Smooth muscle cell (in vitro differentiated cells): ENCODE measurements around the gene LRRC26. TPM values are rescaled to one million over a fixed set of nuclear protein-coding genes. Genes with fewer than 3 reads are reported as not detected.
A peak's percentile ranks its signal among the peaks of the same experiment; 100 is the strongest.

Experiments used
- DNase-seq: peaks from one replicate; lab custom pipeline; 2025; ENCODE audit not compliant: unreplicated experiment; lab: John Stamatoyannopoulos, UW
- H2AFZ ChIP-seq: fragments of 200-600 bp; sonication (generic); 2 replicates; pipeline ENCODE4 v1.6.0; 2016; ENCODE audit warnings: antibody characterized with exemption, low read depth, mild to moderate bottlenecking
- H3F3A ChIP-seq: fragments of 200-600 bp; sonication (generic); 2 replicates; pipeline ENCODE4 v1.6.0; 2017; ENCODE audit warnings: antibody characterized with exemption, low read depth
- H3K27ac ChIP-seq: fragments of 200-600 bp; sonication (generic); 2 replicates; pipeline ENCODE4 v1.5.1; 2016; ENCODE audit warnings: low read depth, mild to moderate bottlenecking
- H3K27me3 ChIP-seq: fragments of 200-600 bp; sonication (generic); 2 replicates; pipeline ENCODE4 v1.6.1; 2016; ENCODE audit warnings: low read depth, mild to moderate bottlenecking
- H3K36me3 ChIP-seq: fragments of 200-600 bp; sonication (generic); 2 replicates; pipeline ENCODE4 v1.5.1; 2016; ENCODE audit warnings: low read depth
- H3K4me1 ChIP-seq: fragments of 200-600 bp; sonication (generic); 2 replicates; pipeline ENCODE4 v1.5.1; 2016; ENCODE audit warnings: low read depth
- H3K4me2 ChIP-seq: fragments of 200-600 bp; sonication (generic); 2 replicates; pipeline ENCODE4 v1.6.0; 2016; ENCODE audit warnings: mild to moderate bottlenecking
- H3K4me3 ChIP-seq: fragments of 200-600 bp; sonication (generic); 2 replicates; pipeline ENCODE4 v1.5.1; 2016; ENCODE audit warnings: mild to moderate bottlenecking
- H3K79me2 ChIP-seq: fragments of 200-600 bp; sonication (generic); 2 replicates; pipeline ENCODE4 v1.6.0; 2016; ENCODE audit warnings: low read depth, mild to moderate bottlenecking
- H3K9ac ChIP-seq: fragments of 200-600 bp; sonication (generic); 2 replicates; pipeline ENCODE4 v1.6.0; 2016; ENCODE audit warnings: low read depth
- H3K9me3 ChIP-seq: fragments of 200-600 bp; sonication (generic); replicated peaks from 2 replicates; pipeline ENCODE4 v1.5.1; 2016; ENCODE audit warnings: low read depth
- H4K20me1 ChIP-seq: fragments of 200-600 bp; sonication (generic); 2 replicates; pipeline ENCODE4 v1.6.0; 2016; ENCODE audit warnings: low read depth
- CTCF ChIP-seq: fragments of 200-600 bp; sonication (generic); IDR thresholded peaks from 2 replicates; pipeline ENCODE4 v1.5.1; 2017; ENCODE audit warnings: borderline replicate concordance, mild to moderate bottlenecking, antibody characterized with exemption; ENCODE audit not compliant: insufficient read depth, poor library complexity, severe bottlenecking
- WGBS: methylation state at CpG from one replicate; pipeline ENCODE4 v1.1.7; 2016; ENCODE audit warnings: low lambda C conversion rate; 5-methylcytosine and 5-hydroxymethylcytosine counted together
- polyA plus RNA-seq: library from polyadenylated mRNA; unstranded; fragments of >200 nt; fragmentation: Nextera tagmentation; extraction: Ambion mirVana; gene quantifications from 2 replicates; pipeline ENCODE4 v1.2.1, GENCODE V29; 2016
- total RNA-seq: library from RNA; depleted of rRNA; stranded (reverse); fragments of >200 nt; gene quantifications from 2 replicates; pipeline ENCODE4 v1.2.3, GENCODE V29; 2014

The LRRC26 gene
- total and polyA plus RNA-seq, 2 experiments from 2014 or later = not detected

- Histone ChIP-seq H3K27me3 (peaks cover 100% of the 10 kb centered on the region), H3K4me1 (no peaks in the 10 kb centered on the region), H3K9me3 (no peaks in the 10 kb centered on the region), H3K79me2 (no peaks in the 10 kb centered on the region), H3K4me2 (no peak overlapping the region), H3K36me3 (no peaks in the 10 kb centered on the region), H3K27ac (no peak overlapping the region), H3K9ac (no peak overlapping the region), H3K4me3 (no peak overlapping the region), H3F3A (no peaks in the 10 kb centered on the region), H4K20me1 (no peaks in the 10 kb centered on the region), H2AFZ (no peak overlapping the region)
- TF ChIP-seq CTCF = no peak
- WGBS = 90% methylated on average over 22 of the region's 32 CpGs
- no peak for DNase-seq
These were observed 4.5 kb downstream of the LRRC26 start for GRCh38 chr9:137165250-137165836.

GRCh38 chr9:137164370-137165249 lies 5.2 kb downstream of the LRRC26 start:
- H3K9me3 ChIP-seq = no peaks in the 10 kb centered on the region
- H2AFZ ChIP-seq = no peak overlapping the region
- WGBS = 89% methylated on average over 34 of the region's 34 CpGs
- no peaks in the 10 kb centered on the region for H3K36me3 ChIP-seq
- no peak for DNase-seq
- peaks cover 100% of the 10 kb centered on the region for H3K27me3 ChIP-seq
- H3K4me1 ChIP-seq = no peaks in the 10 kb centered on the region
- no peaks in the 10 kb centered on the region for H4K20me1 ChIP-seq
- H3K79me2 ChIP-seq = no peaks in the 10 kb centered on the region
- no peak overlapping the region for H3K9ac ChIP-seq
- H3K4me3 ChIP-seq = no peak overlapping the region
- TF ChIP-seq CTCF = no peak
- H3K27ac ChIP-seq = no peak overlapping the region
- H3F3A ChIP-seq = no peaks in the 10 kb centered on the region
- H3K4me2 ChIP-seq = no peak overlapping the region

- H3K9ac ChIP-seq = no peak overlapping the region
- no peak overlapping the region for H2AFZ ChIP-seq
- no peaks in the 10 kb centered on the region for H3K9me3 ChIP-seq
- H3K27ac ChIP-seq = no peak overlapping the region
- H3K4me1 ChIP-seq = no peaks in the 10 kb centered on the region
- no peak overlapping the region for H3K4me3 ChIP-seq
- no peaks in the 10 kb centered on the region for H3F3A ChIP-seq
- no peaks in the 10 kb centered on the region for H3K79me2 ChIP-seq
- WGBS = 91% methylated on average over 19 of the region's 22 CpGs
- no peaks in the 10 kb centered on the region for H3K36me3 ChIP-seq
- no peaks in the 10 kb centered on the region for H4K20me1 ChIP-seq
- no peak for DNase-seq
- peaks cover 100% of the 10 kb centered on the region for H3K27me3 ChIP-seq
- TF ChIP-seq CTCF = no peak
- peak overlapping the region; percentile 67 for H3K4me2 ChIP-seq
These were observed 6.0 kb downstream of the LRRC26 start for GRCh38 chr9:137163805-137164204.

- Histone ChIP-seq H3K4me3 (peak overlapping the region; percentile 13), H4K20me1 (no peaks in the 10 kb centered on the region), H3K27ac (no peak overlapping the region), H2AFZ (no peak overlapping the region), H3K27me3 (peaks cover 100% of the 10 kb centered on the region), H3K36me3 (no peaks in the 10 kb centered on the region), H3K79me2 (no peaks in the 10 kb centered on the region), H3F3A (no peaks in the 10 kb centered on the region), H3K9ac (no peak overlapping the region), H3K9me3 (no peaks in the 10 kb centered on the region), H3K4me1 (no peaks in the 10 kb centered on the region), H3K4me2 (peak overlapping the region; percentile 67)
- 64% methylated on average over 14 of the region's 26 CpGs for WGBS
- DNase-seq = no peak
- no peak for TF ChIP-seq CTCF
These were observed 6.5 kb downstream of the LRRC26 start for GRCh38 chr9:137163365-137163715.
